HG03097 (cell line): ENCODE results near the gene NFKBIL1.
A peak's percentile ranks its signal among the peaks of the same experiment; 100 is the strongest.
"Not testable (repeated sequence)": the region's sequence is repeated elsewhere in the genome, so short reads cannot be mapped to it uniquely, and the experiment has no call there.

Experiments used
- ATAC-seq: cut with Tn5 transposase; IDR thresholded peaks from one replicate; pipeline ENCODE4 v1.9.1; 2021; ENCODE audit not compliant: unreplicated experiment, low FRiP score

NFKBIL1 gene, protein sequence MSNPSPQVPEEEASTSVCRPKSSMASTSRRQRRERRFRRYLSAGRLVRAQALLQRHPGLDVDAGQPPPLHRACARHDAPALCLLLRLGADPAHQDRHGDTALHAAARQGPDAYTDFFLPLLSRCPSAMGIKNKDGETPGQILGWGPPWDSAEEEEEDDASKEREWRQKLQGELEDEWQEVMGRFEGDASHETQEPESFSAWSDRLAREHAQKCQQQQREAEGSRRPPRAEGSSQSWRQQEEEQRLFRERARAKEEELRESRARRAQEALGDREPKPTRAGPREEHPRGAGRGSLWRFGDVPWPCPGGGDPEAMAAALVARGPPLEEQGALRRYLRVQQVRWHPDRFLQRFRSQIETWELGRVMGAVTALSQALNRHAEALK

DNA sequence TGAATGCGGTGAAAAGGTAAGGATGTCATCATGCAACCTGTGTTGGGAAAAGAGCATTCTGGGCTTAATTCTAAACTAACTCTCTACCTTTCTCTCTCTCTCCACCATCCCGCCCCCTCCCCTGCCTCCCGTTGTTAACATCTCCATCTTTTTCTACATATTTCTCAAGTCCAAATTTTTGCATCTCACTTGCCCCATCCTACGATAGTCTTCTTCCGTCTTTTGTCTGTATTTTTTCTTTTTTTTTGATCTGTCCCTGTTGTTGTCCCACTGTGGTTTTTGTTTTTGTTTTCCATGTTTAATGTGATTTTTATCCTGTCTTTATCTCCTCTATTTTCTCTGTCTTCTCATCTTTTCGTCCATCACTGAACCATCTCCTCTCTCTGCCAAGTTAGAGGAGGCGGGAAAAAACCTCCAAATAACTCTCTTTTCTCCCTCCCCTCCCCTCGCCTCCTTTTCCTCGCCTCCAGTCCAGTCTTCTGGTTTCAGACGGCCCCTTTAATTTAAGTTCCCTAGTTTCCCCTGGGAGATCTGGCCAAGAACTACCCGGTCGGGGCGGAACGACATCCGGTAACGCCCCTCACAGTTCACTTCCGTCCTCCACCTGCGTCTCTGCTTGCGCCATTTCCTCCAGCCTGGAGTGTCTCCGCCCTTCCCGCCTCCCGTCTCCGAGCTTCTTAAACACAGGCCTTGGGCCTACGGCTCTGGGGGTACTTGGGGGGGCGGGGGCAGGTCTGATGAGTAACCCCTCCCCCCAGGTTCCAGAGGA is at the start of gene NFKBIL1:
TSS of gene NFKBIL1 (plus strand) at position 651 of the 769 bp plus-strand sequence. CDS start at position 738, 87 bp downstream.
- peak; percentile 53 for ATAC-seq

DNA sequence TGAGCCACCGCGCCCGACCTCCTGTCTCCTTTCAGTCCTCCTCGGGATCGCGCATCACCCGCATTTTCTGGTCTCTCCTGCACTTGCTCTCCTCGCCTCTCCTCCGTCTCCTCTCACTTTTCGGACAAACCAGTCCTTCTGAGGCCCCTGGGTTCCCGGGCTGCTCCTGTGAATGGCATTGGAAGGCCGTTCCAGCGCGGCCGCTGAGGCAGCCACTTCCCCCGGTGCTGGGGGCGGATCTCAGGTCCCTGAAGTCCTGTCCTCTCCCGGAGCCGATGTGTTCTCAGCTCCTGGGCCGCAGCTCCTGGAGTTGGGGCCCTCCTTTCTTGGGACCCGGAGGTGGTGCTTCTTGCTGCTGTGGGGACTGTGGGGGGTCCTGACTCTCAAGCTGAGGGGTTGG is 48.7 kb upstream of the NFKBIL1 start:
- no peak for ATAC-seq

DNA sequence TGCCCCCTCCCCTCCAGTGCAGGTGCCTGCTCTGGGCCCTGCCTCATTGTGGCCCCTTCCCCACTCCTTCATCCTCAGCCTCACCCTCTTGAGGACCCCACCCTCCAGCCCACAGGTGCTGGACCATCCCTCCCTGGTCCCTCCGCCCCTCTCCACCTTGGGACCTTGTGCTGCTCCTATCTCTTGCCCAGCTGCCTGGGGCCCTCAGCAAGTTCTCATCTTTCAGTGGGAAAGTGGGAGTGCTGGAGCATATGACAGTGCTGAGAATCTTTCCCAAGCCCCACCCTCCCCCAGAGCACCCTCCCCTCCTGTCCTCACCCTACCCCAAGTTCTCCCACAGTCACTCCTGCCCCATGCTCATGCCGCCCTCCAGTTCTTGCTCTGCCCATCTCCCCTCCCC is 47.8 kb upstream of the NFKBIL1 start:
- not testable (repeated sequence) for ATAC-seq

DNA sequence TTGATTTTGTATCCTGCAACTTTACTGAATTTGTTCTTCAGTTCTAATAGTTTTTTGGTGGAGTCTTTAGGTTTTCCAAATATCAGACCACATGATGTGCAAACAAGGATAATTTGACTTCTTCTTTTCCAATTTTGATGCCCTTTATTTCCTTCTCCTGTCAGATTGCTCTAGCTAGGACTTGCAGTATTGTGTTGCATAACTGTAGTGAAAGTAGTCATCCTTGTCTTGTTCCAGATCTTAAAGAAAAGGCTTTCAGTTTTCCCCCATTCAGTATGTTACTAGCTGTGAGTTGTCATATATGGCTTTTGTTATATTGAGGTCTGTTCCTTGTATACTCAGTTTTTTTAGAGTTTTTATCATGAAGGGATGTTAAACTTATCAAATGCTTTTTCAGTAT is 44.8 kb upstream of the NFKBIL1 start:
- ATAC-seq = no peak

DNA sequence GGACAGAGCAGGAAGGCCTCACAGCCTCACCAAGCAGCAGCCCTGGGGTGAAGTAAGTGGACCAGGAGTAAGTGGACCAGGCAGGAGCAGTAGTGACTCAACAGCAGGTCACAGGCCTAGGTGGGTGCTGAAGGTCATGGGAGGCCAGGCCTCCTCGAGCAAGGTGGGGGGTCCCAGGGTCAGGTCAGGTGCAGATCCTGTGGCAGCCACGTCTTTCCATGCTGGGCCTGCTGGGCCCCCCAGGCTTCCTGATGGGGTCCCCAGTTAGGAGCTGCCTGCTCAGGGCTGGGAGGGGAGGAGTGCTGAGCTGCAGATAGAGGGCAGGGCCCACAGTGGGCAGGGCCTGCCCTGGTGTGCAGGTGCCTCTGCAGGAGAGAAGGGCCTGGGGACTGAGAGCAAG is 38.4 kb upstream of the NFKBIL1 start:
- ATAC-seq = not testable (repeated sequence)

DNA sequence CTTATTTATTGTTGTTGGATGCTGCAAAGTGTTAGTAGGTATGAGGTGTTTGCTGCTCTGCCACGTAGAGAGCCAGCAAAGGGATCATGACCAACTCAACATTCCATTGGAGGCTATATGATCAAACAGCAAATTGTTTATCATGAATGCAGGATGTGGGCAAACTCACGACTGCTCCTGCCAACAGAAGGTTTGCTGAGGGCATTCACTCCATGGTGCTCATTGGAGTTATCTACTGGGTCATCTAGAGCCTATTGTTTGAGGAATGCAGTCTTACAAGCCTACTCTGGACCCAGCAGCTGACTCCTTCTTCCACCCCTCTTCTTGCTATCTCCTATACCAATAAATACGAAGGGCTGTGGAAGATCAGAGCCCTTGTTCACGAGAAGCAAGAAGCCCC is 37.4 kb upstream of the NFKBIL1 start:
- no peak for ATAC-seq

DNA sequence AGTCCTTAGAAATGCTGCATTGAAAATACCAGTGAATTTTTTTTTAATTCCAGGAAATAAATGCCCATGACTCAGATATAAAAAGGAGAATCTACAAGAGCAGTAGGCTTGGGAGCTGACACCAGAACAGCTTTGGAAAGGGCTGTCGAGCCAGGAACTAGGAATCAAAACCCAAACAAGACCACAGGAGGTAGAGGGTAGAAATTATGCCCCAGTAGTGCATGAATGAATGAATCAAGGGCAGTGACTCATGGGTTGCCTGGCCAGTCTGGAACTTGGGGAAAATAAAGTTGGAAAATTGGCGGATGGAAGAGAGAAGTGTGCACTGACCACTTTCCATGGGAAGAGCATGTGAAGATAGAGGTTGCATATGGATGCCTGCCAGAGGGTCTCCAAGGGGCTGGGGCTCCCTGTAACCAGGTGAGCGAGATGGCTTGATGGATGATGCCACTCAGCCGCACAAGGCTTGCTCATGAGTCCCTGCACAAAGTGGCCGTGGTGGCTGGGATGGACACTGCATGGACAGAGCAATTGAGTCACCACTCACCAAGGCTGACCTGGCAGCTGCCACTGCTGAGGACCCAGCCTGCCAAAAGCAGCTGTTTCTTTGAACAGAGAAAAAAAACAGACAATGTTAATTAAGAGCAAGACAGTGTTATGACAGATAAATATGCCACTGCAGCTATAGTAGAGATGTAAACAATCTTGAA is 33.8 kb upstream of the NFKBIL1 start:
- no peak for ATAC-seq

DNA sequence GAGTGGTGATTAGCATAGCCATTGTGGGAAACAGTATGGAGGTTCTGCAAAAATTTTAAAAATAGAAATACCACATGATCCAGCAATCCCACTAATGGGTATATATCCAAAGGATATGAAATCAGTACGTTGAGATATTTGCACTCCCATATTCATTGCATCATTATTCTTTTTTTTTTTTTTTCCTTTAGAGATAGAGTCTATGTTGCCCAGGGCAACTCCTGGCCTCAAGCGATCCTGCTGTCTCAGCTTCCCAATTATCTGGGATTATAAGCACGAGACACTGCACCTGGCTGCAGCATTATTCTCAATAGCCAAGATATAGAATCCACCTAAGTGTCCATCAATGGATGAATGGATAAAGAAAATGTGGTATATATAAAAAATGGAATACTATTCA is 25.6 kb upstream of the NFKBIL1 start:
- ATAC-seq = no peak

DNA sequence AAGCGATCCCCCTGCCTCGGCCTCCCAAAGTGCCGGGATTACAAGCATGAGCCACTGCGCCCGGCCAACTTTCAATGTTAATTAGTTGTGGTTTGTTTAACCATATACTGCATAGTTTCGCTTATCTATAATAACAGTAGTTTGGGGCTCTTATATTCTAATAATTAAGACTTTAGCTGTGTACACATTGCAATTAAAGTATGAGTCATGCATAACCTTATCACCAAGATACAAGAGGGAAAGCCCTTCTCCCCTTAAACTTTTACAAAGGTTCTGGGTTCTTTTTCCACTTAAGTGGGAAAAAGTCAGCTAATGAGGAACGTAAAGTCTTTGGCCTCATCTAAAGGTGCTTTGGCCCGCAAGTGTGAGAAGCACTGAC is 21.9 kb upstream of the NFKBIL1 start:
- no peak for ATAC-seq

DNA sequence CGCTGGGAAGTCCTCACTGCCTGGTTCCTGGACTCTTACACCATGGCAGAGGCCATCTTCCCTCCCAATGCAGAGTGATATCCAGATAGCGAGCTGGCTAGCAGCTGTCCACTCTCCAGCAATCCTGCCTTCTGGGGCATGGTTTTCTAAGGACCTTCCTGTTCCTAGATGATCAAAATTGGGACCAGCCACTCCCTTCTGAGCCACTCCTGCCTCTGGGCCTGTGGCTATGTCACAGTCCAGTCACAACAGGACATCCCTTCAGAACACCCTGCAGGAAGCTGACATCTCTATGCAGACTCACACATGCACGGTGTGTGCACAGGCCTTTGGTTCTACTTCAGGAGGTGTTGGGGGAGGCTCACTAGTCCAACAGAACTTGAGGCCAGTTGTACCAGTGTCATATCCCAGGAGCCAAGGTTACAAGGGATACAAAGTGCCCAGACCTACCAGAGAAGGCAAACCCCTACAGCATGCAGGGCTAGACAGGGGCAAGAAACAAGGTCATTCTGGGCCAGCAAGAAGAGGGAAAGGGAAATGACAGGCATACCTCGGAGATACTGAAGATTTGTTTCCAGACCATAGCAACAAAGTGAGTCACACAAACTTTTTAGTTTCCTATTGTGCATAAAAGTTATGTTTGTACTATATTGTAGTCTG is 21.3 kb upstream of the NFKBIL1 start:
- ATAC-seq = no peak

DNA sequence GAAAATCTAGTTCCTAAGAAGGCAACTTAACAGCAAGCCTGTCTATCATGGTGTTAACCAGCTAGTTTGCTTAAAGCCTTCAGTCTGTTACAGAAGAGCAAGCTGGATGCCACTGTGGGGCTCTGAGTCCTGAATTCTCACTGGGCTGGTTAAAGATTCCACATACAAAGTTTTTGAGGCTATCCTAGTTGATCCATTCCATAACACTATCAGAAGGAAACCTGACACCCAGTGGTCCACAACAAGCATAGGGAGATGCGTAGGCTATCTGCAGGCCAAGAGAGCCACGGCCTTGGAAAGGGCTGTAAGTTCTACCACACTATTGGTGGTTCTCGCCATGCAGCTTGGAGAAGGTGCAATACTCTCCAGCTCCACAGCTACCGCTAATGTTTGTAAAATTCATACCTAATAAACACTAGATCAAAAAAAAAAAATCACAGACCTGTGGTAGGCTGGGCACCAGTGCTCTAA is 19.1 kb upstream of the NFKBIL1 start:
- ATAC-seq = no peak

DNA sequence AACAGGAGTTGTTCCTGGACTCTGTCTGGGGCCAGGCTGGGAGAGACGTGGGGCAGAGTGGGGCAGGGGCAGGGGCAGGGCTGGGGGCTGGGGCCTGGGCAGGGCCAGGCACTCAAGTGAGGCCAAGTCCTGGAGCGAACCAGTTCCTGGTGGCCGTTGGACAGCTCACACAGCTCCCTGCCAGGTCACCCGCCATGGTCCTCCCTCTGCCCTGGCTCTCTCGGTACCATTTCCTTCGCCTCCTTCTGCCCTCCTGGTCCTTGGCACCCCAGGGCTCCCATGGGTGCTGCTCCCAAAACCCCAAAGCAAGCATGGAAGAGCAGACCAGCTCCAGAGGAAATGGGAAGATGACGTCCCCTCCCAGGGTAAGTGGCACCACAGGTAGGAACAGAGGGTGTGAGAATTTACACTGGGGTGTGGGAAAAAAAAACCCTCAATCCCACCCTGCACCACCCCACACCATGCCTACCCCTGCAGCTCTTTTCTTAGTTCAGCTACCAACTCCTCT is 18.5 kb upstream of the NFKBIL1 start, which contains the start of gene MCCD1:
TSS of gene MCCD1 (plus strand) at position 142 of the 508 bp plus-strand sequence. CDS start at position 195, 53 bp downstream.
- ATAC-seq = no peak

DNA sequence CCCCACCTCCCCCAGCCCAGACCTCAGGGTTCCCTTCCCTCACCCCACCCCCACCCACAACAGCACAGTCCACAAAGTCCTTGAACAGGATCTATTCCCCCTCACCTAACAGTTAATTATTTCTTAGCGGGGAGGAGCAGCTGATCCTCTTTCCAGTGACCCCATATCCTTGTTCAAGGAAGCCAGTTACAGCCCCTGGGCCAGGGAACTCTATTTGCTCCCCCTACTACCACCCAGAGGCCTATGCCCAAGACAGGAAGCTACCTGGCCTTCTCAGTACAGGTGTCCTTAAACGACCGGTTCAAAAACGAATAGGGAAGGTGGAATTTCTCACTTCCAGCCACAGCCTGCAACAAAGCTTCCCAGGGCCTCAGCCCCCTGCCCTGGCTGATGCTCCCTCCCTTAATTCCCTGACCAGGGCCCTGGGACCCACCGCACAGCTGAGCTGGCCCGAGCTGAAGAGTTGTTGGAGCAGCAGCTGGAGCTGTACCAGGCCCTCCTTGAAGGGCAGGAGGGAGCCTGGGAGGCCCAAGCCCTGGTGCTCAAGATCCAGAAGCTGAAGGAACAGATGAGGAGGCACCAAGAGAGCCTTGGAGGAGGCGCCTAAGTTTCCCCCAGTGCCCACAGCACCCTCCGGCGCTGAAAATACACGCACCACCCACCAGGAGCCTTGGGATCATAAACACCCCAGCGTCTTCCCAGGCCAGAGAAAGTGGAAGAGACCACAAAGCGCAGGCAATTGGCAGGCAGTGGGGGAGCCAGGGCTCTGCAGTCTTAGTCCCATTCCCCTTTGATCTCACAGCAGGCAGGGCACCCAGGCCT is 17.9 kb upstream of the NFKBIL1 start:
- no peak for ATAC-seq

DNA sequence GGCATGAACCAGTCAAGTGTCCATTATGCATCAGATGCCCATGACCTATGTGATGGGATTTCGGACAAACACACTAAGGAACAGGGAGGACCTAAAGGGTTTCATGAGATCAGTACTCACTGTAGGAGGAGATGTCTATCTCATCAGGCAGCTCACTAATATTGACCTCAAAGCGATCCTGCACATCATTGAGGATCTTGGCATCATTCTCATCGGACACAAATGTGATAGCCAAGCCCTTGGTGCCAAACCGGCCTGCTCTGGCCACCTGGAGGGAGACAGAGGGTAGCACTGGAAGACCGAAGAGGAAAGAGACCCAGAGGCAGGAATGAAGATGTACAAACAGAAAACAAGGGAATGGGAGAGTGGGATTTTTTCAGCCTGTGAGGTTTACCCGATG is 16.7 kb upstream of the NFKBIL1 start:
- no peak for ATAC-seq

DNA sequence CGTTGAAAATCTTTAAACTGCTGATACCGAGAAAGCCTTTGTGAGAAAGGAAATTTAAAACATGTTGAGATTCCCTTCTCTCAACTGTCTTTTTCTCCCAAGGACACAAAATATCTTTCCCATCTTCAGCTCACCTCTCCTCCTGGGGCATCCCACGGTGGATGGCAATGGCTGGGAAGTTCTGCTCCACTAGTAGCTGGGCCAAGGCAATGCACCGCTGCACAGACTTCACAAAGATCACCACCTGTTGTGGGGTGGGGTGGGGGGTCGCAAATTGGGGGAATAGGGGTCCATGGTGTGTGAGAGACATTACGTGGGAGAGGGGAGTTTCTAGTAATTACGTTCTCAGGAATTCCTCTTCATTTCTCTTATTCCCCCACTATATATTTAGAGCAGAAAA is 16.2 kb upstream of the NFKBIL1 start:
- ATAC-seq = no peak

DNA sequence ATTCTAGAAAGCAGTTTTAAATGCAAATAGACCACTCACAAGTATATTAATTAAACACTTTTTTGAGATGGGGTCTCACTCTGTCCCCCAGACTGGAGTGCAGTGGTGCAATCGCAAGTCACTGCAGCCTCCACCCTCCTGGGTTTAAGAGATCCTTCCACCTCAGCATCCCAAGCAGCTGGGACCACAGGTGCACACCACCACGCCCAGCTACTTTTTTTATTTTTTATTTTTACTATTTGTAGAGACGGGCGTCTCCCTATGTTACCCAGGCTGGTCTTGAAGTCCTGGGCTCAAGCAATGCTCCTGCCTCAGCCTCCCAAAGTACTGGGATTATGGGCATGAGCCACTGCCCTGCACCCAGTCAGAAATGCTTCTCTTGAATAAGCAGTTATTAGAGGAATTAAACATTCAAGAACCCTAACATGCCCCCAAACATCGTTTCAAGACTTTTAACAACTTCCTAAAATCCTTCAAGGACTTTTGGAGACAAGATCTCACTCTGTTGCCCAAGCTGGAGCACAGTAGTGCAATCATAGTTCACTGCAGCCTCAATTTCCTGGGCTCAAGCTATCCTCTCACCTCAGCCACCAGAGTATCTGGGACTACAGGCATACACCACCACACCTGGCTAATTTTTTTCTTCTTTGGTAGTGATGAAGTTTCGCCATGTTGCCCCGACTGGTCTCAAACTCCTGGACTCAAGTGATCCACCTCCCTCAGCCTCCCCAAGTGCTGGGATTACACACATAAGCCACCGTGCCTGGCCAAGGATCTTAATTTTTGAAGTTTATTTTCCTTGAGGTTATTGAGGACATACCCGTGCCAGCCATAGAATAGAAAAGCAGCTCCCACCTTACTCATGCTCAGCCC is 15.4 kb upstream of the NFKBIL1 start:
- no peak for ATAC-seq

DNA sequence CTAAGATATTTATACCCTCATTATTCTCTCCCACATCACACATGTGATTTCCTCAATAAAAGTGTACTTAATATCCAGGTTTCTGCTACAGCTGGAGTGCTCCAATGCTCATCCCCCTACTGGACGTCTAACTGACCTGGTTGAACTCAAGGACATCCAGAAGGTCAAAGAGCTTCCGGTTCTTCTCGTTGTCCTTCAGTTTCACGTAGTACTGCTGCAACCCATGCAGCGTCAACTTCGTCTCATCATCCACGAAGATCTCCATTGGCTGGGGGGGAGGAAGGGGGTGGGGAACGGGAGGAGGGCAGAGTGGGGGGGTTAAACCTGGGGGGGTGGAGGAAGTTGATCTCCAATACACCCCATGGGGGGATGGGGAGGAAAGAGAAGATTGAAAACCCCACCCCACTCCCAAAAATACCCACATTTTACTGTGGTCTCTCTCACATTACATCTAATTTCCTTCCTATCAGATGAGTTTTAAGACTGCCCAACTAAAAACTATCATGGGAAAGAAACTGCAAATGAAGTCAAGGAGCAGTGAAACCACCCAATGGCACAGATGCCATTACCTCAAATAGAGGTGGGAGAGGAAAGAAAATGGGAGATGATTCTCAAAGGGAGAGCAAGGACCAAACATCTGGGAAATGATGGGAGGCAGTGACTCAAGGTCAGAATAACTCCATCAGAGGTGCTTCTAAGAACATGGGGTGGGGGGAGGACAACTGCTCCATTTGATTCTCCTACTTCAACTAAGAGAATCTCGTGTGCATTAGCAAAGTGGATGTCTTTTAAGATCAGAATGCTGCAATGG is 14.6 kb upstream of the NFKBIL1 start:
- ATAC-seq = no peak

DNA sequence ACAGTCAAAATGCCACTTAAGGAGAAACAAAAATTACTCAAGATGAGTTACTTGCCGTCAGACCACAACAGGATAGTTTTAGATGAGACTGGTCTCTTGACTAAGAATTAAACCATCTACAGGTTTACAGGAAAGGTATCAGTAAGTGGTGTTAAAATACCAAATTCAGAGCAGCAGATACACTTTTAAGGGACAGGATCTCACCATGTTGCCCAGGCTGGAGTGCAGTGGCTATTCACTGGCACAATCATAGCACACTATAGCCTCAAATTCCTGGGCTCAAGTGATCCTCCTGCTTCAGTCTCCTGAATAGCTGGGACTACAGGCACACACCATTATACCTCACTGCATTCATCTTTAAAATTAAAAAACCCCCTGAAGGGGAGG is 14.0 kb upstream of the NFKBIL1 start:
- ATAC-seq = no peak
